Measurements from ENCODE around the gene HIPK2.
A peak's percentile ranks its signal among the peaks of the same experiment; 100 is the strongest.

The HIPK2 gene

DNA sequence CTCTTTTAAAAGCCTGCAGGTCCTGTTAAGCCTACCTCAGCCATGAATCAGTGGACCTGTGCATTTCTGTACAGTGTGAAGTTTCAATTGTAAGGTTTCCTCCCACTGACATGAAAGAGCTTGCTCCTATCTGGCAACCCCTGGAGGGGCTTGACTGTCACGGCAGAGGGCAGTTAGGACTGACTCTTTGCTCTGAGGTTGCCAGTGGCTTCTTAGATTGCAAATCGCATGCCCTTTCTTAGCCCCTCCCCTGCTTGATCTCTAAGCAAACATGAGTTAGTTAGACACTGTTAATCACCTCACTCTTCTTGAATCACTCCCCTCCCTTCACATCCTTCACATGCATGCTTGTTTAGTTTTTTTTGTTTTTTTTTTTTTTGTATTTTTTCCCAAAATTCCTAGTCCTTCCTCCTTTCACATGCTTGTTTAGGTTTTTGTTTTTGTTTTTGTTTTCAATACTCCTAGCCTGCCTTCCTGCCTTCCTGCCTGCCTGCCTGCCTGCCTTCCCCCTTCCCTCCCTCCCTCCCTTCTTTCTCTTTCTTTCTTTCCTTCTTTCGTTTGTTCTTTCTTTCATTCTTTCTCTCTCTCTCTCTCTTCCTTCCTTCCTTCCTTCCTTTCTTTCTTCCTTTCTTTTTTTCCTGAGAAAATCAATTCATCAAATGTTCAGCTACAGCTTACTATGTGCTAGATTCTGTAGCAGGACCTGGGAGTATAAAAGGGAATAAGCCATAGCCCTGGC is 6.0 kb upstream of the HIPK2 start:
- TF ChIP-seq ZFX (IDR thresholded peaks at IDR 0.05): no peak
- TF ChIP-seq CTCF (conservative IDR thresholded peaks at IDR 0.05): no peak
- H3K27ac ChIP-seq: no peak overlapping the region; the same call in 1 of the 2 replicates

DNA sequence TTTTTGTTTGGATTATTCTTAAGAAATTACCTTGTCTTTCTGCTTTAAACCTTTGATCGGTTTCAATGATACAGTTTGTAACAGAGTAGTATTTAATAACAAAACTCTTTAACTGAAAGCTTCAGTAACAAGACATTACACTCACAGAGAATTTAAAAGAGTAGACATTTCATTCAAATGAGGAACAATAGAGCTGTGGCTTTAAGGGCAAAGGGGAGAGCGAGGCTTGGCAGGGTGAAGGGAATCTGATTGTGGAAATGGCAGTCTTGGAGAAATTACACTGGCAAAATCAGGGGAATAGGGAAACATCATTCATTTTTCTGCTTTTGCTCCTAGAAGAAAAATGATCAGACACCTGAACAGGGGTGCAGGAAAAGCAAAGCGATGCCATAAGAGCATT is 5.1 kb upstream of the HIPK2 start:
- H3K27ac ChIP-seq: no peak overlapping the region
- TF ChIP-seq CTCF (conservative IDR thresholded peaks at IDR 0.05): no peak
- TF ChIP-seq ZFX (IDR thresholded peaks at IDR 0.05): no peak

DNA sequence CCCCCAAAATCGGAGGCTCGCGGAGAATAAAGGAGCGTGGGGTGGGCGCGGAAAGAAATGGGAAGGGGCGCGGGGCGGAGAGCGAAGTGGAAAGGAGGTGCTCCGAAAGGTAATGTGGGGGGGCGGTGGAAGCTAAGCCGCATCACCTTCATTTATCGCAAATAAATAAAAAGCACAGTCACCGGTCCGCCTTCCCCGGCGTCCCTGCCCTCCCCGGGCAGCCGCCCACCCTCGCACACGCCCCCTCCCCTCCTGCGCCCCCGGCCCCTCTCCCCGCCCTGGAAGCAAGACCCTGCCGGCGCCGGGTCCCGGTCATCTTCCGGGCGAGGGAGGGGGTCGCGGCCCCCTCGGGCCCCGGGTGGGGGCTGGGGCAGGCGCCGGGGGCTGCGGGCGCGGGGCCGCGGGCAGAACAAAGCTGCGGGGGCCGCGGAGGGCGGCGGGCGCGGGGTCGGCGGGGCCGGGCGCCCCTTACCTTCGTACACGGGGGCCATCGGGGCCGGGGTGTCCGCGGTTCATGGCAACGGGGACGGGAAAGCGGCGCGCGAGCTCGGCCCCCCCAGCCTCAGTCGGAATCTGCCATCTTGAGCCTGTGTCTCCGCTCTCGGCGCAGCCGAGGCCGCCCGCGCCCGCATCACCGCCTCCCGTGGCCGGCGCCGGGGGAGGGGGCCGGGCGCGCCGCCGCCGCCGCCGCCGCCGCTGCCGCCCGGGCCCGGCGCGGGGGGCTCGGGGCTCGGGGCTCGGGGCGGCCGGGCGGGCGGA is 486 bp downstream of the HIPK2 start:
- peak overlapping the region; percentile 91 for H3K27ac ChIP-seq
- no peak for TF ChIP-seq CTCF (conservative IDR thresholded peaks at IDR 0.05)
- 0 out of 2 replicates have a peak, but pooled peaks have one; percentile 15 for TF ChIP-seq ZFX (IDR thresholded peaks at IDR 0.05)

- peak overlapping the region; percentile 91 for H3K27ac ChIP-seq
- TF ChIP-seq ZFX (IDR thresholded peaks at IDR 0.05): no peak
These were observed 1.2 kb downstream of the HIPK2 start for GRCh38 chr7:139776486-139777132.

- H3K27ac ChIP-seq: peak overlapping the region; percentile 91
- TF ChIP-seq CTCF (conservative IDR thresholded peaks at IDR 0.05) (peak; percentile 89), ZFX (IDR thresholded peaks at IDR 0.05) (no peak)
These were observed 1.9 kb downstream of the HIPK2 start for GRCh38 chr7:139775829-139776266.

GRCh38 chr7:139774376-139774775 is 3.4 kb downstream of the HIPK2 start:
- H3K27ac ChIP-seq: no peak overlapping the region
- TF ChIP-seq ZFX (IDR thresholded peaks at IDR 0.05): no peak
- no peak for TF ChIP-seq CTCF (conservative IDR thresholded peaks at IDR 0.05)

DNA sequence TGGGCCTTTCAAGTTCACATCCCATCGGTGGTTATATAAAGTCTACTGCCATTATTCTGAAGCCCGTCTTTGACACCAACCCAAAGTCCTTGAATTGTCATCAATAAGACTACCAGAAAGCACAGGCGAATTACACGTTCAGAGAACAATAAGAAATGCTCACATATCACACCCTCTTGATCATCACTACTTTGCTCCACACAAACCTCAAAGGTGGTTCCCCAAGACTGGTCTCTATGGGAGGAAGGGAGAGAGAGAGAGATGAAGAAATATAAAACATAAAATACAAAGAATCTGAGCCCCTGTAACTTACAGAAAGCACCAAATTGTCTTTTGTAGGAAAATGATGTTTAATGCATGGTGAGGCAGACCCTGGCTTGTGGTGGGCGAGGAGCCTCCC is 4.4 kb downstream of the HIPK2 start:
- TF ChIP-seq CTCF (conservative IDR thresholded peaks at IDR 0.05): no peak
- TF ChIP-seq ZFX (IDR thresholded peaks at IDR 0.05): no peak
- H3K27ac ChIP-seq: 0 out of 2 replicates have a peak overlapping the region, but pooled peaks have one; percentile 2
